ENCODE data around the gene DDR2.

DNA sequence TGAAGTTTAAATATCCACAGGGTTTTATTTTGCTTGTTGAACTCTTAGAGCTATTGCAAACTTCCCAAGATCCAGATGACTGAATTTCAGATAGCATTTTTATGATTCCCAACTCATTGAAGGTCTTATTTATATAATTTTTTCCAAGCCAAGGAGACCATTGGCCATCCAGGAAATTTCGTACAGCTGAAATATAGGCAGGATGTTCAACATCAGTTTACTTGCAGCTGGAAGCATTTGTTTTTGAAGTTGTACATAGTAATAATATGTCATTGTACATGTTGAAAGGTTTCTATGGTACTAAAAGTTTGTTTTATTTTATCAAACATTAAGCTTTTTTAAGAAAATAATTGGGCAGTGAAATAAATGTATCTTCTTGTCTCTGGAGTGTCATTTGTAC lies 32.8 kb upstream of the DDR2 start:
- TF ChIP-seq, protein P1, sequence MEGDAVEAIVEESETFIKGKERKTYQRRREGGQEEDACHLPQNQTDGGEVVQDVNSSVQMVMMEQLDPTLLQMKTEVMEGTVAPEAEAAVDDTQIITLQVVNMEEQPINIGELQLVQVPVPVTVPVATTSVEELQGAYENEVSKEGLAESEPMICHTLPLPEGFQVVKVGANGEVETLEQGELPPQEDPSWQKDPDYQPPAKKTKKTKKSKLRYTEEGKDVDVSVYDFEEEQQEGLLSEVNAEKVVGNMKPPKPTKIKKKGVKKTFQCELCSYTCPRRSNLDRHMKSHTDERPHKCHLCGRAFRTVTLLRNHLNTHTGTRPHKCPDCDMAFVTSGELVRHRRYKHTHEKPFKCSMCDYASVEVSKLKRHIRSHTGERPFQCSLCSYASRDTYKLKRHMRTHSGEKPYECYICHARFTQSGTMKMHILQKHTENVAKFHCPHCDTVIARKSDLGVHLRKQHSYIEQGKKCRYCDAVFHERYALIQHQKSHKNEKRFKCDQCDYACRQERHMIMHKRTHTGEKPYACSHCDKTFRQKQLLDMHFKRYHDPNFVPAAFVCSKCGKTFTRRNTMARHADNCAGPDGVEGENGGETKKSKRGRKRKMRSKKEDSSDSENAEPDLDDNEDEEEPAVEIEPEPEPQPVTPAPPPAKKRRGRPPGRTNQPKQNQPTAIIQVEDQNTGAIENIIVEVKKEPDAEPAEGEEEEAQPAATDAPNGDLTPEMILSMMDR (IDR thresholded peaks at IDR 0.05): no peak
- no peak for TF ChIP-seq POLR2A (IDR thresholded peaks at IDR 0.05)
